Measurements from ENCODE around the gene KEL.

The KEL gene

DNA sequence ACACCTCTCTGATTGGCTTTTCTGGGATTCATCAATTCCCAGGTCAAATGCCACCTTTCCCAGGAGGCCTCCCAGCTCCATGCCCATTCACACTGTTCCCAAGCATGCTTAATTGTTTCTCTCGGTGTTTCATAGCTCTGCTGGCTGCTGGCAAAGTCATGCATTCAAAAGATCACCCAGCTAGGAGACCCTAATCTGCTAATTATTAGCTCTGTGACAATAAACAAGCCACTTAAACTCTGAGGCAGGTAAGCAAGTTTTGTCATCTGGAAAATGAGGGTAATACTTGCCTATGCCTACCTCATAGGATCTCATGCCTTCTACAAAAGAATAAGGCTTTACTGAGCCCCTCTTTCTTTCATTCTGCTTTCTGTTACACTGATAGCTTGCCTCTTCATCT, 828 bp upstream of the KEL start:
- no peak for DNase-seq (ENCODE audit: low read depth)

- no peak for DNase-seq (ENCODE audit: low read depth)
Measured at GRCh38 chr7:142961595-142961972, 579 bp downstream of the KEL start.

DNA sequence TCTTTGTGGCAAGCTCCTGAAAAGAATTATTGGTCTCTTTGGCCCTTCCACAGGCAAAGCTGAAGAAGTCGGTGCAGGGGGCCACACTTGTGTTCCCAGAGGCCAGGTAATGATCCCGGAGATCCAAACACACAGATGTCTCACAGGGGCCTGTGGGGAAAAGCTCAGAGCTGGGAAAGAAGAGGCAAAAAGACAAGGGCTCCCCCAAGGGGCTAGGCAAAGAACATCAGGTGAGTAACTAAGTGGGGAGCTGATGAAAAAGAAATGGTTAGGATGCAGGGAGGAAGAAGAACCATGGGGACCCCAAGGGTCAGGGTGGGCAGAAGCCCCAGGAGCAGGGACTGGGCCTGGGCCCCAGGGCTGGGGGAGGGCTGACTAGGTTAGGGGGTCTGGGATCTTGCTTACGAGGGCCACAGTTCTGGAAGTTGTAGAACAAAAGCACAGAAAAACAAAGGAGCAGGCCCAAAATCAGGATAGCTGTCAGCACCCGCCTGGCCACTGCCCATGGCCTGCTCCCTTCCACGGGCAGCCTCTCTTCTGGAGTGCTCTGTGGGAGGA, 1.1 kb downstream of the KEL start:
- DNase-seq (ENCODE audit: low read depth) = no peak

GRCh38 chr7:142959202-142959601, 3.0 kb downstream of the KEL start:
- no peak for DNase-seq (ENCODE audit: low read depth)

GRCh38 chr7:142957723-142958122, 4.4 kb downstream of the KEL start:
- no peak for DNase-seq (ENCODE audit: low read depth)

DNA sequence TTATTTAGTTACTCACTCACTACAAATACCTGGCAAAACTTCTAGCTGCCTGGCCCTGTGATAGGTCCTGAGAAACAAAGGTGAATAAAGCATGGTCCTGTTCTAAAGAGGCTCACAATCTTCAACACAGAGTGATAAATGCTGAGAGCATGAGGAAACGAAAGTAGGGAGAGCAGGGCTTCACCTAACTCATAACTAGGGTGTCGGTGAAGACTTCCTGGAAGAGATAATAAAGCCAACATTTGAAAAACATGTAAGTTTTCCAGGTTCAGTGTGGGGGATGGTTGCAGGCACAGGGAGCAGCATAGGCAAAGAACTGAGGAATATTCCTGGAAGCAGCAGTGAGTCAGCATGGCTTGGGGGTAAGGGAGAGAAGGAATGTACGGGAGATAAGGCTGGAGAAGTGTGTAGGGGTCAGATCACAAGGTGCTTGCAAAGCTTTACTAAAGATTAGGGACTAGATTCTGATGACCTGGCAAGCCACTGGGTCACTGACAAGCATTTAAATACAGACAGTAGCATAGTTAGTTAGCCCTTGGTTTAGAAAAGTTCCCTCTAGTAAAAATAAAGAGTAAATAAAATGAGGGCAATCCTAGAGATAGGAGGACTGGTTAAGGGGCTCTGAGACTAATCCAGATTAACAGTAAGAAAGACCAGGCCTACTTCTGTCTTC, 5.1 kb downstream of the KEL start:
- no peak for DNase-seq (ENCODE audit: low read depth)

- DNase-seq (ENCODE audit: low read depth) = no peak
Measured at GRCh38 chr7:142954680-142955268, 7.4 kb downstream of the KEL start.

GRCh38 chr7:142950235-142950634, 11.9 kb downstream of the KEL start:
- DNase-seq (ENCODE audit: low read depth) = no peak

DNA sequence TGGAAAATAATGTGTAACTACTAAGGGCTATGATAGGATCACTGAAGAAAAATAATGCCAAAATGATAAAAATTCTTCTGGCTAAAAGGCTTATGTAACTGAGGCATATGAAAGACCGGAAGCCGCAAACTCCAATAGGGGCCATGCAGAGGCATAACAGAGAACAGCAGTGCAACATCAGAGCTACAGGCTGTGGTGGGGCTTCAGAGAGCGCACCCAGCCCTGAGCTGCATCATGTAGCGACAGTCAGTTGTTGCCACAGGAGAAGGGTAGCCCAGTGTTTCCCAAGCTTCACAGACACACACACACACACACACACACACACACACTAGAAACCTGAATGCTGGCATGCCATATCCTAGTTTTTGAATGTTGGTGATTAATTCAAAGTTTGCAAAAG, 13.6 kb downstream of the KEL start:
- DNase-seq (ENCODE audit: low read depth) = no peak

- DNase-seq (ENCODE audit: low read depth) = no peak
Measured at GRCh38 chr7:142945001-142945400, 17.2 kb downstream of the KEL start.

DNA sequence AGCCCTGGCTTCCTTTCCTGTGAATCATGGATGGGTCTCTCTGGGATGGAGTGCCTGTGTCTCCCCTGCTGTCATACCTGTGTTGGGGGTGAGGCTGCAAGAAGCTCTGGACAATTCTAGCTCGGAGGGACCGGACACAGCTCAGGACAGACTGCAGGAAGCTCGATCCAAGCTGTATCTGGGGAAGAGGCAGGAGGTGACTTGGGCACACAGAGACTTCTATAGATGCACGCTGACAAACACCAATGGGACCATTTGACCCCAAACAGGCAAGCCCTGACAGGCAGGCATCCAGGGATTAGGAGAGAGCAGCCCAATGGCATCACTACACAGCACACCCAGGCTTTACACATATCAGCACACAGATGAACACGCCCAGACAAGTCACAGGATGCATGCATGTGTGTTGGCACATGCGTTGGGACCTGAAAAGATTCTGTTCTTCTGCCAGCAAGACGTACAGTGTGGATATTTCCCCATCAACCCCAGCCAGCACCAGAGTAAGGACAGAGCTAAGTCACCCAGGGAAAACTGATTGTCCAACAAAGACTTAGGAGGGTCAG, 18.4 kb downstream of the KEL start:
- DNase-seq (ENCODE audit: low read depth) = no peak

DNA sequence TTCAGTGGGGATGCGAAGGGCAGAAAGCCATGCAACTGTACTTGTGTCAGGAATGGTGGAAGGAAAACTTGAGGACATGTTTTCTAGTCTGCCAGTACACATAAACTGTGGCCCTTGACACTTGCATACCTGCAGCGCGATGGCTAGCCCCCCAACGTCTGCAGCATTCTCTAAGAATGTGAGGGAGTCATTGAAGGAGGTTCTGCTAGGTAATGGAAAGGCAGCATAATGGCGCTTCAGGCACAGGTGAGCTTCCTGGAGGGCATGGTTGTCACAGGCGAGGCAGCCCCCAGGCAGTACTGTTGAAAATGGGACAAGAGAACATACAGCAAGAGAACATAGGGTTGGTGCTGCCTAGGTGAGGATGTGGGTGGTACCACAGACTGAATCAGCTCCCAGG, 19.4 kb downstream of the KEL start:
- no peak for DNase-seq (ENCODE audit: low read depth)

GRCh38 chr7:142941541-142941940, 20.6 kb downstream of the KEL start:
- DNase-seq (ENCODE audit: low read depth) = no peak

DNA sequence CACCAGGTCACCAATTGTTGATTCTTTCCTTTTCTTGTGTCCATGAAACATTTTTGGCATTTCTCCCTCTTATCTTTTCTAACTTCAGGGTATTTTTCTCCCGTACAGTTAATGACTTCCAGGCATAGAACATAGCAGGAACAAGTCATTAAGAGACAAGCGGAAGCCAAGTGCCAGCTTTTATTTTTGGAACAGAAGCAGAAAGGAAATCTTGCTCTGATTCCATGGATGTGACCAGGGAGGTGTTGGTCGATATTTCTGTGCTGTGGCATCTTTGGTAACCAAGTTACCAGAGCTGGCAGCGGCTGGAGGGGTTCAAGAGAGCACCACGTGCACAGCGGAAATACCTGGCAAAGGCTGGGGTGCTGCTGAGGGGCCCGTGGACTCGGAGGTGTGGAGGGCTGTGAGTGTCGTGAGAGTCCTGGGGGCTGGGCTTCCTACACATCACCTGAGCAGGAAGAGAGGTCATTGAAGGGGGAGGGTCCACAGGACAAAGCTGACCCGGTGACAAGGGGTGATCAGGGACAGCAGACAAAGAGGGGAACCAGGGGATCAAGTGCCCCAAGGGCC, 21.1 kb downstream of the KEL start:
- DNase-seq (ENCODE audit: low read depth) = no peak

DNA sequence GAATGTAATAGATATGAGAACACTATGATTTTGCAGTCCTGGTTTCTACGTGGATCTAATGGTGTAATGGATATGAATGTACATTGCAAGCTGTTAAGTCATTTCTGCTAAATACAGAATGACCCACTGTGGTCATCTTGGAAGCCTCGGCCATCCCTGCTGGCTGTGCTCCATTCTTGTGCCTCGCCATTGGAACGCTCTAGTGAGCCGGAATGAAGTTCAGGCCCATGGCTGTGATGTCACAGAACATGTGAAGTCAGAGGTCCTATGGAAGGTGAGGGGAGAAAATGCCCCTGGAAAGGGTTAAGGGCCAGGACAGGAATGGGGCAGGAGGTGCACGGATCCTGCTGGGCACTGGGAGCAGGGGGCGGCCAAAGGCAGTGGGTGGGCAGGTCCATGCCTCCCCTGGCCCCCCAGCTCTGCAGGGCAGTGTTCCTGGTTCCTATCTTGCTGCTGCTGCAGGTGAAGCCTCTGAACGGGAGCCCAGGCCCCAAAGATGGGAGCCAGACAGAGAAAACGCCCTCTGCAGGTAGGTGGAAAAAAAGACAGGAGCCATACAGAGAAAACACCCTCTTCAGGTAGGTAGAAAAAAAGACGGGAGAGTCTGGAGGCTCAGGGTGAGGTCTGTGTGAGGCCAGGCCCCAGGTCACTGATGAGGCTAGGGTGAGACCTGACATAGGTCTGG, 22.8 kb downstream of the KEL start, which contains the start of gene LLCFC1:
LLCFC1 (plus strand) TSS at position 259 of the 685 bp plus-strand sequence; CDS start at position 397, 138 bp downstream.
- DNase-seq (ENCODE audit: low read depth) = no peak

DNA sequence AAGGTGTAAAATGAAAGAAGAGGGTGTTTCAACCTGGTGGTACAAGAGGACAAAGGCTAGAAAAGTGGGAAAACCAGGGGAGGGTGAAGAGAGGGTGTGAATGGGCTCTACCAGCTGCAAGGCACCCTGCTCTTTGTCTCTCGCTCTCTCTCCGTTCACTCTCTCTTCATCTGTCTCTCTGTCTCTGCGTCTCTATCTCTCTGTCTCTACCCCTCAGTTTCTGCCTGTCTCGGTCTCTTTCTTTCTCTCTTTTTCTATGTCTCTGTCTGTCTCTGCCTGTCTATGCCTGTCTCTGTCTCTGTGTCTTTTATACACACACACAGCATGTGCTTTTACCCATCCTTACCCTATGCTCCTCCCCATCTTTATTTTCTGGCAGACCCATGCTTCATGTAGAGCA, 23.6 kb downstream of the KEL start:
- no peak for DNase-seq (ENCODE audit: low read depth)

- DNase-seq (ENCODE audit: low read depth) = no peak
Measured at GRCh38 chr7:142935941-142936565, 26.1 kb downstream of the KEL start.

- no peak for DNase-seq (ENCODE audit: low read depth)
Measured at GRCh38 chr7:142934056-142934455, 28.1 kb downstream of the KEL start.

DNA sequence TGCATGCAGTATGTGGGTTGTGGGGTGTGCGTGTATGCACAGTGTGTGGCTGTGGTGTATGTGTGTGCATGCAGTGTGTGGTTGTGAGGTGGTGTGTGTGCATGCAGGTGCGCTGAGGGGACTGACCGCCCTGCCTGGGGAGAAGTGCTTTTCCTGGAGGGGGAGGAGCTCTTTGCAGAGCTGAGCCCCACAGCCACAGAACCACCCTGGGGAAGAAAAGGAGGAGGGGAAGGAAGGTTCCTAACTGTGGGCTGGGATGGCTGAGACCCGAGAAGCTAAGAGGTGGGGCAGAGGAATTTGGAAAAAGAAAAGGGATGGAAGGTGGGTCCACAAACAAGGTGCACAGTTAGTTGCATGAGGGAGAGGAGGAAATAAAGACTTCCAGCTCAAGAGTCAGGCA, 28.5 kb downstream of the KEL start, which contains the start of gene TRPV5:
TRPV5 (minus strand) TSS at position 123 of the 400 bp plus-strand sequence. CDS start 287 bp downstream, outside the sequence.
- DNase-seq (ENCODE audit: low read depth) = no peak

GRCh38 chr7:142933092-142933475, 29.1 kb downstream of the KEL start:
- no peak for DNase-seq (ENCODE audit: low read depth)

DNA sequence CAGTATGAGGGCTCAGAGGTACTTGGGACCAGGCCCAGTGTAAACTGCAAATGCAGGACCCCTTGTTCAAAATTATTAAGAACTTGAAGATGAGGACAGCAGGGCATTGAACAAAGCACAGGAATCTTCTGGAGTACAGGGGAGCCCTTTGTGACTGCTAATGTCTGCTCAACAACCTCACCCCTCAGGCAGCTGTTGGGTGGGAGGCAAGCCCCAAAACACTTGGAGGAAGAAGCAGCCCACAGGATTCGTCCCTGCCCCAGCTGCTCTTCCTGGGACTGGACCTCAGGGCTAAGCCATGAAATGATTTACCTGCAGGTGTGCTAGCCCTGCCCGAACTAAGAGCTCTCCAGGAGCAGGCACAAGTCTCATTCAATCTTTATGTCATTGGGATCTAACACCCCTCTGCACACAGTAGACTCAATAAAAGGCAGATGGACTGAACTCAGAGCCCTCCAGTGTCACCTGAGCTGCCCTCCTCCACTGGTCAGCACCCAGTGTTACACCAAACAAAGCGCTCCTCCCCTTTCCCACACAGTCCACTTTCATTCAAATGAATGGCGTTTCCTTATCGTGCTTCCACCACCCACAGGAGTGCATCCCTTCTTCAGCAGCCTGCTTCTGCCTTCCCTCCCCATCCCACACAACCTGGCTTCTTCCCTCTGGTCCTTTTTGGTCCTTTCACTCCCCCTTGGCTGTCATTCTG, 29.6 kb downstream of the KEL start:
- no peak for DNase-seq (ENCODE audit: low read depth)

All from HS-27A (cell line).